Neutrophil (primary cell): ENCODE results near the gene JAKMIP1.

Source experiments
- H3K27ac ChIP-seq: fragments of 200-600 bp; sonication (generic); 2 replicates; pipeline ENCODE4 v1.5.1; 2016; ENCODE audit warnings: mild to moderate bottlenecking, moderate library complexity
- H3K27me3 ChIP-seq: fragments of 200-600 bp; sonication (generic); 2 replicates; pipeline ENCODE4 v1.6.0; 2016; ENCODE audit warnings: mild to moderate bottlenecking
- H3K36me3 ChIP-seq: fragments of 200-600 bp; sonication (generic); 2 replicates; pipeline ENCODE4 v1.5.1; 2017
- H3K4me1 ChIP-seq, 2 experiments: fragments of 200-600 bp in 1 of 2; sonication (generic) in 1 of 2; 1 replicate in 1 of 2; 2 replicates in 1 of 2; pipeline versions ENCODE4 v1.5.1 to v1.6.1; 2013 to 2016; ENCODE audit warnings: low read depth in 1 of 2, low read length in 1 of 2, mild to moderate bottlenecking in 1 of 2, moderate library complexity in 1 of 2; ENCODE audit not compliant: control insufficient read depth in 1 of 2, insufficient read depth in 1 of 2
- H3K4me3 ChIP-seq, 2 experiments: fragments of 200-600 bp in 1 of 2; sonication (generic) in 1 of 2; 1 replicate in 1 of 2; 2 replicates in 1 of 2; pipeline ENCODE4 v1.5.1; 2013 to 2016; ENCODE audit warnings: low read depth in 1 of 2, low read length in 1 of 2, mild to moderate bottlenecking in 1 of 2, moderate library complexity in 1 of 2
- H3K9me3 ChIP-seq: fragments of 200-600 bp; sonication (generic); 2 replicates; pipeline ENCODE4 v1.5.1; 2016
- CTCF ChIP-seq: fragments of 200-600 bp; sonication (generic); IDR thresholded peaks from 2 replicates; pipeline ENCODE4 v1.5.1; 2016; ENCODE audit warnings: antibody characterized with exemption

The JAKMIP1 gene

GRCh38 chr4:6002926-6003325, 197.4 kb downstream of the JAKMIP1 start:
- Histone ChIP-seq H3K27me3 (peaks cover 18% of the 10 kb centered on the region), H3K4me3 (no peak overlapping the region), H3K27ac (no peak overlapping the region), H3K36me3 (no peaks in the 10 kb centered on the region), H3K9me3 (no peaks in the 10 kb centered on the region), H3K4me1 (no peaks in the 10 kb centered on the region)
- TF ChIP-seq CTCF, result no peak

- no peaks in the 10 kb centered on the region for H3K36me3 ChIP-seq
These were observed 197.9 kb downstream of the JAKMIP1 start for GRCh38 chr4:6002492-6002833.

GRCh38 chr4:6001680-6002491, 198.5 kb downstream of the JAKMIP1 start:
- Histone ChIP-seq H3K27ac (no peak overlapping the region), H3K36me3 (no peaks in the 10 kb centered on the region), H3K27me3 (peaks cover 8% of the 10 kb centered on the region), H3K4me1 (no peaks in the 10 kb centered on the region), H3K9me3 (no peaks in the 10 kb centered on the region), H3K4me3 (no peak overlapping the region)
- no peak for TF ChIP-seq CTCF

More at GRCh38 chr4:6002492-6002833, 197.9 kb downstream of the JAKMIP1 start:
- Histone ChIP-seq H3K4me1 (no peaks in the 10 kb centered on the region), H3K27me3 (peaks cover 13% of the 10 kb centered on the region), H3K9me3 (no peaks in the 10 kb centered on the region), H3K4me3 (no peak overlapping the region), H3K27ac (no peak overlapping the region)
- no peak for TF ChIP-seq CTCF

GRCh38 chr4:5999830-6000365, 200.5 kb downstream of the JAKMIP1 start:
- peaks cover 4% of the 10 kb centered on the region for H3K27me3 ChIP-seq
- no peaks in the 10 kb centered on the region for H3K36me3 ChIP-seq
- H3K9me3 ChIP-seq, result no peaks in the 10 kb centered on the region
- no peak overlapping the region for H3K4me3 ChIP-seq
- TF ChIP-seq CTCF, result no peak
- no peaks in the 10 kb centered on the region for H3K4me1 ChIP-seq
- H3K27ac ChIP-seq, result no peak overlapping the region

GRCh38 chr4:5999356-5999755, 201.0 kb downstream of the JAKMIP1 start:
- Histone ChIP-seq H3K4me1 (no peaks in the 10 kb centered on the region), H3K36me3 (no peaks in the 10 kb centered on the region), H3K27ac (no peak overlapping the region), H3K9me3 (no peaks in the 10 kb centered on the region), H3K4me3 (no peak overlapping the region), H3K27me3 (peaks cover 4% of the 10 kb centered on the region)
- TF ChIP-seq CTCF, result no peak
